Neural progenitor cell (in vitro differentiated cells): ENCODE results near the gene CDR2L.

Experiments used
- CTCF ChIP-seq: fragments of 200-600 bp; sonication (generic); IDR thresholded peaks from 2 replicates; pipeline ENCODE4 v1.5.1; 2017; ENCODE audit warnings: antibody characterized with exemption, mild to moderate bottlenecking
- EZH2 ChIP-seq: fragments of 200-600 bp; sonication (generic); IDR thresholded peaks from 2 replicates; pipeline ENCODE4 v1.6.1; 2017; ENCODE audit warnings: antibody characterized with exemption, mild to moderate bottlenecking, moderate library complexity
- EZH2phosphoT487 ChIP-seq: fragments of 200-600 bp; sonication (generic); IDR thresholded peaks from 2 replicates; pipeline ENCODE4 v1.6.1; 2017; ENCODE audit warnings: antibody characterized with exemption

- TF ChIP-seq CTCF (no peak), EZH2phosphoT487 (no peak), EZH2 (no peak)
Observed at GRCh38 chr17:74951065-74951464, 36.4 kb upstream of the CDR2L start.
